ENCODE measurements around the gene KIF13A. TPM values are rescaled to one million over a fixed set of nuclear protein-coding genes. Genes with fewer than 3 reads are reported as not detected.

KIF13A gene
- total RNA-seq, 2 experiments from 2014 or later = 0.91 to 1.4 TPM

GRCh38 chr6:17919496-17919895 lies 67.9 kb downstream of the KIF13A start:
- ATAC-seq (ENCODE audit: poor library complexity) (no peak), DNase-seq (no peak)
- ChIA-PET CTCF (no interaction called here), POLR2A (no interaction called here)
- Mint-ChIP-seq H3K4me1 (ENCODE audit: low read depth) (no peaks in the 10 kb centered on the region), H3K27me3 (peaks cover 5% of the 10 kb centered on the region), H3K36me3 (ENCODE audit: low read depth) (no peaks in the 10 kb centered on the region), H3K9me3 (no peaks in the 10 kb centered on the region), H3K27ac (no peak overlapping the region), H3K4me3 (no peak overlapping the region)
- TF ChIP-seq CTCF (IDR thresholded peaks at IDR 0.05) = no peak
- Histone ChIP-seq H3K4me1 (ENCODE audit: insufficient read depth, low read length) (no peaks in the 10 kb centered on the region), H3K36me3 (ENCODE audit: insufficient read depth, low read length) (no peaks in the 10 kb centered on the region), H3K4me3 (ENCODE audit: low read length) (no peak overlapping the region), H3K27ac (ENCODE audit: low read depth in 1 of 2, low read length in 2 of 2) (no peak overlapping the region), H3K9me3 (ENCODE audit: control insufficient read depth in 1 of 2, insufficient read depth in 1 of 2, low read length in 2 of 2) (no peaks in the 10 kb centered on the region), H3K27me3 (ENCODE audit: control insufficient read depth in 1 of 2, insufficient read depth in 2 of 2, low read length in 2 of 2) (peaks cover 0 to 3% of the 10 kb centered on the region in 2 experiments)
- intact Hi-C loops (cut with DNase I, micrococcal nuclease) = no loop called here

GRCh38 chr6:17917837-17918763 lies 69.3 kb downstream of the KIF13A start:
- Histone ChIP-seq H3K27ac (ENCODE audit: low read depth in 1 of 2, low read length in 2 of 2) (no peak overlapping the region), H3K4me1 (ENCODE audit: insufficient read depth, low read length) (no peaks in the 10 kb centered on the region), H3K9me3 (ENCODE audit: control insufficient read depth in 1 of 2, insufficient read depth in 1 of 2, low read length in 2 of 2) (no peaks in the 10 kb centered on the region), H3K27me3 (ENCODE audit: control insufficient read depth in 1 of 2, insufficient read depth in 2 of 2, low read length in 2 of 2) (peaks cover 0 to 3% of the 10 kb centered on the region in 2 experiments), H3K36me3 (ENCODE audit: insufficient read depth, low read length) (no peaks in the 10 kb centered on the region), H3K4me3 (ENCODE audit: low read length) (no peak overlapping the region)
- Mint-ChIP-seq H3K4me3 (no peak overlapping the region), H3K4me1 (ENCODE audit: low read depth) (no peaks in the 10 kb centered on the region), H3K36me3 (ENCODE audit: low read depth) (no peaks in the 10 kb centered on the region), H3K9me3 (no peaks in the 10 kb centered on the region), H3K27ac (no peak overlapping the region), H3K27me3 (peaks cover 5% of the 10 kb centered on the region)
- no peak for TF ChIP-seq CTCF (IDR thresholded peaks at IDR 0.05)
- POLR2A ChIA-PET = no interaction called here
- intact Hi-C loops (cut with DNase I, micrococcal nuclease) = no loop called here
- CTCF ChIA-PET = no interaction called here
- DNase-seq (no peak), ATAC-seq (ENCODE audit: poor library complexity) (no peak)

- ChIA-PET CTCF (no interaction called here), POLR2A (no interaction called here)
- no peaks in the 10 kb centered on the region for H3K4me1 Mint-ChIP-seq (ENCODE audit: low read depth)
- H3K27me3 ChIP-seq (ENCODE audit: control insufficient read depth in 1 of 2, insufficient read depth in 2 of 2, low read length in 2 of 2) = peaks cover 0 to 3% of the 10 kb centered on the region in 2 experiments
- H3K36me3 ChIP-seq (ENCODE audit: insufficient read depth, low read length) = no peaks in the 10 kb centered on the region
- DNase-seq (no peak), ATAC-seq (ENCODE audit: poor library complexity) (no peak)
- H3K27me3 Mint-ChIP-seq = no peaks in the 10 kb centered on the region
- H3K27ac Mint-ChIP-seq = no peak overlapping the region
- no peak overlapping the region for H3K4me3 Mint-ChIP-seq
- no peaks in the 10 kb centered on the region for H3K4me1 ChIP-seq (ENCODE audit: insufficient read depth, low read length)
- H3K36me3 Mint-ChIP-seq (ENCODE audit: low read depth) = no peaks in the 10 kb centered on the region
- no peak overlapping the region for H3K27ac ChIP-seq (ENCODE audit: low read depth in 1 of 2, low read length in 2 of 2)
- no peaks in the 10 kb centered on the region for H3K9me3 Mint-ChIP-seq
- H3K4me3 ChIP-seq (ENCODE audit: low read length) = no peak overlapping the region
- no peak for TF ChIP-seq CTCF (IDR thresholded peaks at IDR 0.05)
- intact Hi-C loops (cut with DNase I, micrococcal nuclease) = no loop called here
- H3K9me3 ChIP-seq (ENCODE audit: control insufficient read depth in 1 of 2, insufficient read depth in 1 of 2, low read length in 2 of 2) = no peaks in the 10 kb centered on the region
Measured at GRCh38 chr6:17914651-17915050, 72.8 kb downstream of the KIF13A start.

Data from CD4-positive, alpha-beta T cell (primary cell).